ENCODE results near the gene VSTM4.

DNA sequence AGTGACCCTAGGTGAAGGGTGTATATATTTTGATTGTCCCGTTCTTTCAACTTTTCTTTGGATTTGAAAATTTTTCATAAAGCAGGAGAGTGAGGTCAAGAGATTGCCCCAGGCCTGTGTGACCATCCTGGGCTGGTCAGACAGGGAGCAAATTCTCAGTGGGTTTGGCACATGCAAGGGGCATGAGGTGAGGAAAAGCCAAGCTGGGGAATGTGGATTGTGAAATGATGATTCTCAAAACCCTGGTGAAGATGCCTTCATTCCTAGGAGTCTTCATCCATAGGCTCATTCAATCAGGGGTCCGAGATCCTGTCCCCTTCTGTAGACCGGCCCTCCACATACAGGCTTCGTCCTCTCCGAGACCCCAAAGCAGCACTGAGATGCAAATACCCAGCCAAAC is 45.5 kb upstream of the VSTM4 start:
- TF ChIP-seq, protein P1, sequence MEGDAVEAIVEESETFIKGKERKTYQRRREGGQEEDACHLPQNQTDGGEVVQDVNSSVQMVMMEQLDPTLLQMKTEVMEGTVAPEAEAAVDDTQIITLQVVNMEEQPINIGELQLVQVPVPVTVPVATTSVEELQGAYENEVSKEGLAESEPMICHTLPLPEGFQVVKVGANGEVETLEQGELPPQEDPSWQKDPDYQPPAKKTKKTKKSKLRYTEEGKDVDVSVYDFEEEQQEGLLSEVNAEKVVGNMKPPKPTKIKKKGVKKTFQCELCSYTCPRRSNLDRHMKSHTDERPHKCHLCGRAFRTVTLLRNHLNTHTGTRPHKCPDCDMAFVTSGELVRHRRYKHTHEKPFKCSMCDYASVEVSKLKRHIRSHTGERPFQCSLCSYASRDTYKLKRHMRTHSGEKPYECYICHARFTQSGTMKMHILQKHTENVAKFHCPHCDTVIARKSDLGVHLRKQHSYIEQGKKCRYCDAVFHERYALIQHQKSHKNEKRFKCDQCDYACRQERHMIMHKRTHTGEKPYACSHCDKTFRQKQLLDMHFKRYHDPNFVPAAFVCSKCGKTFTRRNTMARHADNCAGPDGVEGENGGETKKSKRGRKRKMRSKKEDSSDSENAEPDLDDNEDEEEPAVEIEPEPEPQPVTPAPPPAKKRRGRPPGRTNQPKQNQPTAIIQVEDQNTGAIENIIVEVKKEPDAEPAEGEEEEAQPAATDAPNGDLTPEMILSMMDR (IDR thresholded peaks at IDR 0.05): no peak
- TF ChIP-seq POLR2A (IDR thresholded peaks at IDR 0.05): no peak

Data from heart left ventricle (tissue), 13 donors.